Measurements from ENCODE around the gene C11orf54. TPM values are rescaled to one million over a fixed set of nuclear protein-coding genes. Genes with fewer than 3 reads are reported as not detected.

C11orf54 gene
- total and polyA plus RNA-seq, 2 donors (not counting 1 experiment from before 2014, with no cell fraction given): 22.1 to 29.0 TPM

GRCh38 chr11:93765551-93765950 is 24.1 kb downstream of the C11orf54 start:
- TF ChIP-seq EZH2 (IDR thresholded peaks at IDR 0.05; ENCODE audit: low read length, missing control alignments) (no peak), CTCF (conservative IDR thresholded peaks at IDR 0.05 in 1 of 2, IDR thresholded peaks at IDR 0.05 in 1 of 2; ENCODE audit: low read depth in 1 of 2, low read length in 2 of 2) (no peak)
- no peaks in the 10 kb centered on the region for H3K4me1 ChIP-seq (ENCODE audit: control insufficient read depth, extremely low read depth, insufficient read depth, low read length)
- H3K4me3 ChIP-seq (replicated peaks in 1 of 4; ENCODE audit: control extremely low read depth in 1 of 4, insufficient read depth in 1 of 4, low read depth in 3 of 4, low read length in 4 of 4): no peak overlapping the region
- no peaks in the 10 kb centered on the region for H3K79me2 ChIP-seq (ENCODE audit: control insufficient read depth, insufficient read depth, low read length)
- H3K9me3 ChIP-seq (ENCODE audit: control insufficient read depth, insufficient read depth, low read depth, low read length): no peaks in the 10 kb centered on the region
- H3K9ac ChIP-seq (ENCODE audit: insufficient read depth, low read length): no peak overlapping the region
- no peaks in the 10 kb centered on the region for H3K27me3 ChIP-seq (ENCODE audit: control insufficient read depth, insufficient read depth, low read length)
- H3K4me2 ChIP-seq (ENCODE audit: extremely low read depth, insufficient read depth, low read length): no peak overlapping the region
- DNase-seq (ENCODE audit: low read depth in 2 of 2): peak in 1 of 2 donors; percentile 1
- no peak overlapping the region for H3K27ac ChIP-seq (ENCODE audit: insufficient read depth, low read length)
- H3K36me3 ChIP-seq (ENCODE audit: control insufficient read depth, insufficient read depth, low read length): no peaks in the 10 kb centered on the region
- no peak overlapping the region for H2AFZ ChIP-seq (ENCODE audit: low read length)
- no peaks in the 10 kb centered on the region for H4K20me1 ChIP-seq (ENCODE audit: control insufficient read depth, extremely low read depth, insufficient read depth, low read length)

- peak in 1 of 2 donors; percentile 50 for DNase-seq (ENCODE audit: low read depth in 2 of 2)
- H3K4me1 ChIP-seq (ENCODE audit: control insufficient read depth, extremely low read depth, insufficient read depth, low read length): no peaks in the 10 kb centered on the region
Observed at GRCh38 chr11:93766504-93766903, 25.0 kb downstream of the C11orf54 start.

GRCh38 chr11:93767018-93767417 is 25.5 kb downstream of the C11orf54 start:
- no peaks in the 10 kb centered on the region for H4K20me1 ChIP-seq (ENCODE audit: control insufficient read depth, extremely low read depth, insufficient read depth, low read length)
- no peaks in the 10 kb centered on the region for H3K9me3 ChIP-seq (ENCODE audit: control insufficient read depth, insufficient read depth, low read depth, low read length)
- H3K27ac ChIP-seq (ENCODE audit: insufficient read depth, low read length): no peak overlapping the region
- no peak overlapping the region for H3K4me3 ChIP-seq (replicated peaks in 1 of 4; ENCODE audit: control extremely low read depth in 1 of 4, insufficient read depth in 1 of 4, low read depth in 3 of 4, low read length in 4 of 4)
- H3K36me3 ChIP-seq (ENCODE audit: control insufficient read depth, insufficient read depth, low read length): no peaks in the 10 kb centered on the region
- no peaks in the 10 kb centered on the region for H3K4me1 ChIP-seq (ENCODE audit: control insufficient read depth, extremely low read depth, insufficient read depth, low read length)
- H3K79me2 ChIP-seq (ENCODE audit: control insufficient read depth, insufficient read depth, low read length): no peaks in the 10 kb centered on the region
- peak in 1 of 2 donors; percentile 11 for DNase-seq (ENCODE audit: low read depth in 2 of 2)
- no peak overlapping the region for H3K9ac ChIP-seq (ENCODE audit: insufficient read depth, low read length)
- no peak overlapping the region for H2AFZ ChIP-seq (ENCODE audit: low read length)
- no peak overlapping the region for H3K4me2 ChIP-seq (ENCODE audit: extremely low read depth, insufficient read depth, low read length)
- TF ChIP-seq EZH2 (IDR thresholded peaks at IDR 0.05; ENCODE audit: low read length, missing control alignments): no peak
- no peak for TF ChIP-seq CTCF (conservative IDR thresholded peaks at IDR 0.05 in 1 of 2, IDR thresholded peaks at IDR 0.05 in 1 of 2; ENCODE audit: low read depth in 1 of 2, low read length in 2 of 2)
- no peaks in the 10 kb centered on the region for H3K27me3 ChIP-seq (ENCODE audit: control insufficient read depth, insufficient read depth, low read length)

More at GRCh38 chr11:93766504-93766903, 25.0 kb downstream of the C11orf54 start:
- no peaks in the 10 kb centered on the region for H3K36me3 ChIP-seq (ENCODE audit: control insufficient read depth, insufficient read depth, low read length)
- no peaks in the 10 kb centered on the region for H3K9me3 ChIP-seq (ENCODE audit: control insufficient read depth, insufficient read depth, low read depth, low read length)
- H3K27ac ChIP-seq (ENCODE audit: insufficient read depth, low read length): no peak overlapping the region
- H3K79me2 ChIP-seq (ENCODE audit: control insufficient read depth, insufficient read depth, low read length): no peaks in the 10 kb centered on the region
- H3K9ac ChIP-seq (ENCODE audit: insufficient read depth, low read length): no peak overlapping the region
- H4K20me1 ChIP-seq (ENCODE audit: control insufficient read depth, extremely low read depth, insufficient read depth, low read length): no peaks in the 10 kb centered on the region
- no peak overlapping the region for H3K4me3 ChIP-seq (replicated peaks in 1 of 4; ENCODE audit: control extremely low read depth in 1 of 4, insufficient read depth in 1 of 4, low read depth in 3 of 4, low read length in 4 of 4)
- no peak overlapping the region for H2AFZ ChIP-seq (ENCODE audit: low read length)
- TF ChIP-seq EZH2 (IDR thresholded peaks at IDR 0.05; ENCODE audit: low read length, missing control alignments) (no peak), CTCF (conservative IDR thresholded peaks at IDR 0.05 in 1 of 2, IDR thresholded peaks at IDR 0.05 in 1 of 2; ENCODE audit: low read depth in 1 of 2, low read length in 2 of 2) (no peak)
- H3K27me3 ChIP-seq (ENCODE audit: control insufficient read depth, insufficient read depth, low read length): no peaks in the 10 kb centered on the region
- no peak overlapping the region for H3K4me2 ChIP-seq (ENCODE audit: extremely low read depth, insufficient read depth, low read length)
